ENCODE measurements around the gene SAXO2.
A peak's percentile ranks its signal among the peaks of the same experiment; 100 is the strongest.
"Not testable (repeated sequence)": the region's sequence is repeated elsewhere in the genome, so short reads cannot be mapped to it uniquely, and the experiment has no call there.

SAXO2 gene

GRCh38 chr15:82243644-82244043, 19.0 kb upstream of the SAXO2 start:
- H3K9ac ChIP-seq (ENCODE audit: low read depth in 1 of 2, low read length in 2 of 2); H3K27me3 ChIP-seq (ENCODE audit: control insufficient read depth in 1 of 2, insufficient read depth in 2 of 2, low read length in 2 of 2); H3K4me1 ChIP-seq (ENCODE audit: control insufficient read depth in 1 of 2, insufficient read depth in 2 of 2, low read length in 2 of 2); H3K27ac ChIP-seq (ENCODE audit: low read depth, low read length); H3K9me3 ChIP-seq (ENCODE audit: control insufficient read depth in 1 of 2, low read length in 2 of 2); H3K4me3 ChIP-seq (ENCODE audit: low read depth in 1 of 2, low read length in 2 of 2): not testable (repeated sequence)
- peaks cover 0 to 20% of the 10 kb centered on the region in 2 donors for H3K36me3 ChIP-seq (ENCODE audit: control insufficient read depth in 1 of 2, insufficient read depth in 2 of 2, low read length in 2 of 2)

GRCh38 chr15:82245956-82246355, 16.7 kb upstream of the SAXO2 start:
- H3K4me3 ChIP-seq (ENCODE audit: low read depth in 1 of 2, low read length in 2 of 2); H3K9me3 ChIP-seq (ENCODE audit: control insufficient read depth in 1 of 2, low read length in 2 of 2); H3K27me3 ChIP-seq (ENCODE audit: control insufficient read depth in 1 of 2, insufficient read depth in 2 of 2, low read length in 2 of 2); H3K9ac ChIP-seq (ENCODE audit: low read depth in 1 of 2, low read length in 2 of 2); H3K27ac ChIP-seq (ENCODE audit: low read depth, low read length); H3K4me1 ChIP-seq (ENCODE audit: control insufficient read depth in 1 of 2, insufficient read depth in 2 of 2, low read length in 2 of 2); H3K36me3 ChIP-seq (ENCODE audit: control insufficient read depth in 1 of 2, insufficient read depth in 2 of 2, low read length in 2 of 2): not testable (repeated sequence)

- not testable (repeated sequence) for H3K27ac ChIP-seq (ENCODE audit: low read depth, low read length); H3K27me3 ChIP-seq (ENCODE audit: control insufficient read depth in 1 of 2, insufficient read depth in 2 of 2, low read length in 2 of 2); H3K4me3 ChIP-seq (ENCODE audit: low read depth in 1 of 2, low read length in 2 of 2); H3K4me1 ChIP-seq (ENCODE audit: control insufficient read depth in 1 of 2, insufficient read depth in 2 of 2, low read length in 2 of 2); H3K9me3 ChIP-seq (ENCODE audit: control insufficient read depth in 1 of 2, low read length in 2 of 2); H3K9ac ChIP-seq (ENCODE audit: low read depth in 1 of 2, low read length in 2 of 2)
- peaks cover 3 to 12% of the 10 kb centered on the region in 2 donors for H3K36me3 ChIP-seq (ENCODE audit: control insufficient read depth in 1 of 2, insufficient read depth in 2 of 2, low read length in 2 of 2)
Measured at GRCh38 chr15:82248261-82248660, 14.4 kb upstream of the SAXO2 start.

GRCh38 chr15:82261566-82262421, 824 bp upstream of the SAXO2 start:
- peaks cover 0 to 17% of the 10 kb centered on the region in 2 donors for H3K36me3 ChIP-seq (ENCODE audit: control insufficient read depth in 1 of 2, insufficient read depth in 2 of 2, low read length in 2 of 2)
- H3K27ac ChIP-seq (ENCODE audit: low read depth, low read length): peak overlapping the region; percentile 49
- not testable (repeated sequence) for H3K9me3 ChIP-seq (ENCODE audit: control insufficient read depth in 1 of 2, low read length in 2 of 2); H3K27me3 ChIP-seq (ENCODE audit: control insufficient read depth in 1 of 2, insufficient read depth in 2 of 2, low read length in 2 of 2)
- H3K4me3 ChIP-seq (ENCODE audit: low read depth in 1 of 2, low read length in 2 of 2): peak overlapping the region; percentile 85 to 90
- peaks cover 13 to 18% of the 10 kb centered on the region in 2 donors for H3K4me1 ChIP-seq (ENCODE audit: control insufficient read depth in 1 of 2, insufficient read depth in 2 of 2, low read length in 2 of 2)
- H3K9ac ChIP-seq (ENCODE audit: low read depth in 1 of 2, low read length in 2 of 2): peak overlapping the region; percentile 62 to 67

GRCh38 chr15:82263350-82263749, 732 bp downstream of the SAXO2 start:
- Histone ChIP-seq H3K27me3 (ENCODE audit: control insufficient read depth in 1 of 2, insufficient read depth in 2 of 2, low read length in 2 of 2) (no peaks in the 10 kb centered on the region), H3K4me1 (ENCODE audit: control insufficient read depth in 1 of 2, insufficient read depth in 2 of 2, low read length in 2 of 2) (peaks cover 13 to 18% of the 10 kb centered on the region in 2 donors), H3K9ac (ENCODE audit: low read depth in 1 of 2, low read length in 2 of 2) (no peak overlapping the region), H3K36me3 (ENCODE audit: control insufficient read depth in 1 of 2, insufficient read depth in 2 of 2, low read length in 2 of 2) (peaks cover 0 to 12% of the 10 kb centered on the region in 2 donors), H3K9me3 (ENCODE audit: control insufficient read depth in 1 of 2, low read length in 2 of 2) (no peaks in the 10 kb centered on the region), H3K4me3 (ENCODE audit: low read depth in 1 of 2, low read length in 2 of 2) (peak overlapping the region; percentile 85 to 90), H3K27ac (ENCODE audit: low read depth, low read length) (no peak overlapping the region)

GRCh38 chr15:82267137-82267536, 4.5 kb downstream of the SAXO2 start:
- not testable (repeated sequence) for H3K27ac ChIP-seq (ENCODE audit: low read depth, low read length); H3K9me3 ChIP-seq (ENCODE audit: control insufficient read depth in 1 of 2, low read length in 2 of 2); H3K4me3 ChIP-seq (ENCODE audit: low read depth in 1 of 2, low read length in 2 of 2)

GRCh38 chr15:82268454-82268853, 5.8 kb downstream of the SAXO2 start:
- H3K4me3 ChIP-seq (ENCODE audit: low read depth in 1 of 2, low read length in 2 of 2); H3K9me3 ChIP-seq (ENCODE audit: control insufficient read depth in 1 of 2, low read length in 2 of 2); H3K27me3 ChIP-seq (ENCODE audit: control insufficient read depth in 1 of 2, insufficient read depth in 2 of 2, low read length in 2 of 2); H3K36me3 ChIP-seq (ENCODE audit: control insufficient read depth in 1 of 2, insufficient read depth in 2 of 2, low read length in 2 of 2); H3K27ac ChIP-seq (ENCODE audit: low read depth, low read length); H3K4me1 ChIP-seq (ENCODE audit: control insufficient read depth in 1 of 2, insufficient read depth in 2 of 2, low read length in 2 of 2); H3K9ac ChIP-seq (ENCODE audit: low read depth in 1 of 2, low read length in 2 of 2): not testable (repeated sequence)

More at GRCh38 chr15:82267137-82267536, 4.5 kb downstream of the SAXO2 start:
- H3K4me1 ChIP-seq (ENCODE audit: control insufficient read depth in 1 of 2, insufficient read depth in 2 of 2, low read length in 2 of 2); H3K9ac ChIP-seq (ENCODE audit: low read depth in 1 of 2, low read length in 2 of 2); H3K27me3 ChIP-seq (ENCODE audit: control insufficient read depth in 1 of 2, insufficient read depth in 2 of 2, low read length in 2 of 2); H3K36me3 ChIP-seq (ENCODE audit: control insufficient read depth in 1 of 2, insufficient read depth in 2 of 2, low read length in 2 of 2): not testable (repeated sequence)

- no peak overlapping the region for H3K9ac ChIP-seq (ENCODE audit: low read depth in 1 of 2, low read length in 2 of 2)
- H3K4me1 ChIP-seq (ENCODE audit: control insufficient read depth in 1 of 2, insufficient read depth in 2 of 2, low read length in 2 of 2): no peaks in the 10 kb centered on the region
- no peak overlapping the region for H3K27ac ChIP-seq (ENCODE audit: low read depth, low read length)
- H3K4me3 ChIP-seq (ENCODE audit: low read depth in 1 of 2, low read length in 2 of 2): no peak overlapping the region
- H3K27me3 ChIP-seq (ENCODE audit: control insufficient read depth in 1 of 2, insufficient read depth in 2 of 2, low read length in 2 of 2): no peaks in the 10 kb centered on the region
- H3K36me3 ChIP-seq (ENCODE audit: control insufficient read depth in 1 of 2, insufficient read depth in 2 of 2, low read length in 2 of 2): no peaks in the 10 kb centered on the region
- peaks cover 0 to 9% of the 10 kb centered on the region in 2 donors for H3K9me3 ChIP-seq (ENCODE audit: control insufficient read depth in 1 of 2, low read length in 2 of 2)
Measured at GRCh38 chr15:82272154-82272553, 9.5 kb downstream of the SAXO2 start.

- peaks cover 0 to 9% of the 10 kb centered on the region in 2 donors for H3K9me3 ChIP-seq (ENCODE audit: control insufficient read depth in 1 of 2, low read length in 2 of 2)
- H3K27ac ChIP-seq (ENCODE audit: low read depth, low read length): no peak overlapping the region
- no peaks in the 10 kb centered on the region for H3K36me3 ChIP-seq (ENCODE audit: control insufficient read depth in 1 of 2, insufficient read depth in 2 of 2, low read length in 2 of 2)
- H3K27me3 ChIP-seq (ENCODE audit: control insufficient read depth in 1 of 2, insufficient read depth in 2 of 2, low read length in 2 of 2): no peaks in the 10 kb centered on the region
- no peak overlapping the region for H3K9ac ChIP-seq (ENCODE audit: low read depth in 1 of 2, low read length in 2 of 2)
- no peaks in the 10 kb centered on the region for H3K4me1 ChIP-seq (ENCODE audit: control insufficient read depth in 1 of 2, insufficient read depth in 2 of 2, low read length in 2 of 2)
- no peak overlapping the region for H3K4me3 ChIP-seq (ENCODE audit: low read depth in 1 of 2, low read length in 2 of 2)
Measured at GRCh38 chr15:82275410-82275809, 12.8 kb downstream of the SAXO2 start.

- not testable (repeated sequence) for H3K27ac ChIP-seq (ENCODE audit: low read depth, low read length); H3K4me3 ChIP-seq (ENCODE audit: low read depth in 1 of 2, low read length in 2 of 2); H3K27me3 ChIP-seq (ENCODE audit: control insufficient read depth in 1 of 2, insufficient read depth in 2 of 2, low read length in 2 of 2); H3K9ac ChIP-seq (ENCODE audit: low read depth in 1 of 2, low read length in 2 of 2); H3K4me1 ChIP-seq (ENCODE audit: control insufficient read depth in 1 of 2, insufficient read depth in 2 of 2, low read length in 2 of 2); H3K9me3 ChIP-seq (ENCODE audit: control insufficient read depth in 1 of 2, low read length in 2 of 2); H3K36me3 ChIP-seq (ENCODE audit: control insufficient read depth in 1 of 2, insufficient read depth in 2 of 2, low read length in 2 of 2)
Measured at GRCh38 chr15:82281276-82281675, 18.7 kb downstream of the SAXO2 start.
